HepG2 (cell line): Measurements from ENCODE around the gene MAPK14. TPM values are rescaled to one million over a fixed set of nuclear protein-coding genes. Genes with fewer than 3 reads are reported as not detected.

Experiments
- ATAC-seq: fragments of 200-7000 bp; cut with Tn5 transposase; 3 replicates; pipeline ENCODE4 v1.9.1; 2020; ENCODE audit warnings: mild to moderate bottlenecking, moderate library complexity
- BruUV-seq: library from RNA; stranded (reverse); fragments of 400-500 nt; replicated peaks from 2 replicates; lab custom pipeline; 2021; lab: Mats Ljungman, UMichigan
- CTCF ChIA-PET: fragments of 300-600 bp; formaldehyde crosslinking; extraction: SDS; loops from one replicate; lab custom pipeline; 2021; ENCODE audit warnings: low total read pairs, inconsistent platforms, low intra/inter-chr PET ratio; lab: Yijun Ruan, JAX
- POLR2A ChIA-PET: fragments of 350-600 bp; sonication (Branson Sonifier 250); formaldehyde crosslinking; loops from one replicate; lab custom pipeline; 2020; ENCODE audit warnings: antibody characterized with exemption, inconsistent platforms; lab: Yijun Ruan, JAX
- DNase-seq: peaks from one replicate; pipeline ENCODE4 v3.0.0-alpha.2; 2015; ENCODE audit warnings: low spot score
- FAIRE-seq: peaks from 3 replicates; lab custom pipeline; 2011; peaks lifted over from hg19 to GRCh38; lab: Jason Lieb, UNC
- H2AFZ ChIP-seq: one replicate; pipeline ENCODE4 v1.6.1; 2011; ENCODE audit warnings: low read length, inconsistent platforms
- H3K27ac ChIP-seq: fragments of 300-600 bp; 3 replicates; pipeline ENCODE4 v1.8.0; 2011; ENCODE audit warnings: mixed run types, mild to moderate bottlenecking, mixed read lengths, low read length, inconsistent platforms; ENCODE audit not compliant: insufficient read depth; ENCODE audit errors: extremely low read length
- H3K27me3 ChIP-seq, 2 experiments: fragments of 200-600 bp in 1 of 2; 2 replicates in 1 of 2; 3 replicates in 1 of 2; pipeline versions ENCODE4 v1.6.0 to v1.8.0; 2011; ENCODE audit warnings: low read length in 2 of 2, mild to moderate bottlenecking in 2 of 2, moderate library complexity in 2 of 2, inconsistent platforms in 1 of 2; ENCODE audit not compliant: insufficient read depth in 2 of 2, control insufficient read depth in 1 of 2
- H3K36me3 ChIP-seq, 2 experiments: fragments of 200-600 bp in 1 of 2; replicated peaks in 1 of 2; 2 replicates in 1 of 2; 3 replicates in 1 of 2; pipeline versions ENCODE4 v1.5.1 to v1.8.0; 2011; ENCODE audit warnings: low read length in 2 of 2, inconsistent platforms in 1 of 2; ENCODE audit not compliant: insufficient read depth in 2 of 2, control insufficient read depth in 1 of 2
- H3K4me1 ChIP-seq: 2 replicates; pipeline ENCODE4 v1.5.1; 2012; ENCODE audit warnings: low read length, inconsistent platforms; ENCODE audit not compliant: insufficient read depth
- H3K4me2 ChIP-seq: 2 replicates; pipeline ENCODE4 v1.6.0; 2011; ENCODE audit warnings: low read depth, low read length, inconsistent platforms
- H3K4me3 ChIP-seq, 3 experiments: fragments of 200-600 bp in 1 of 3; sonication (generic), shearing (Covaris generic) in 1 of 3; replicated peaks in 1 of 3; 2 replicates each; pipeline ENCODE4 v1.5.1; 2011 to 2016; ENCODE audit warnings: low read length in 3 of 3, inconsistent platforms in 2 of 3, low read depth in 2 of 3, mild to moderate bottlenecking in 2 of 3, control low read depth in 1 of 3, mixed read lengths in 1 of 3; ENCODE audit not compliant: insufficient read depth in 1 of 3
- H3K79me2 ChIP-seq: one replicate; pipeline ENCODE4 v1.6.1; 2011; ENCODE audit warnings: low read length, inconsistent platforms; ENCODE audit not compliant: insufficient read depth
- H3K9ac ChIP-seq: 2 replicates; pipeline ENCODE4 v1.6.0; 2011; ENCODE audit warnings: mild to moderate bottlenecking, low read depth, low read length, inconsistent platforms; ENCODE audit not compliant: insufficient read depth
- H3K9me3 ChIP-seq: 2 replicates; pipeline ENCODE4 v1.5.1; 2012; ENCODE audit warnings: mild to moderate bottlenecking, low read length
- H4K20me1 ChIP-seq: 2 replicates; pipeline ENCODE4 v1.6.0; 2011; ENCODE audit warnings: inconsistent platforms, mild to moderate bottlenecking, low read length, moderate library complexity; ENCODE audit not compliant: insufficient read depth
- CBX1 ChIP-seq: IDR thresholded peaks from one replicate; pipeline ENCODE4 v1.6.1; 2016; ENCODE audit warnings: antibody characterized with exemption, low read depth
- JUN ChIP-seq: sonication (generic); formaldehyde crosslinking; IDR thresholded peaks from 2 replicates; pipeline ENCODE4 v1.4.0; 2020; ENCODE audit warnings: mild to moderate bottlenecking, missing genetic modification reagents
- NFYC ChIP-seq: IDR thresholded peaks from 2 replicates; pipeline ENCODE4 v1.6.1; 2016; ENCODE audit warnings: missing genetic modification reagents, missing compliant biosample characterization
- PHF5A ChIP-seq: IDR thresholded peaks from one replicate; pipeline ENCODE4 v1.6.1; 2018; ENCODE audit warnings: low read depth, missing genetic modification reagents; ENCODE audit not compliant: unreplicated experiment
- PHF8 ChIP-seq: sonication (generic); formaldehyde crosslinking; IDR thresholded peaks from 2 replicates; pipeline ENCODE4 v1.5.0; 2020; ENCODE audit warnings: missing genetic modification reagents
- RCOR2 ChIP-seq: IDR thresholded peaks from 2 replicates; pipeline ENCODE4 v1.6.1; 2016; ENCODE audit warnings: missing biosample characterization, missing genetic modification reagents
- SP5 ChIP-seq: IDR thresholded peaks from 2 replicates; pipeline ENCODE4 v1.6.1; 2016; ENCODE audit warnings: low read depth, borderline replicate concordance
- TEAD3 ChIP-seq: optimal IDR thresholded peaks from 2 replicates; pipeline ENCODE3; 2016; ENCODE audit warnings: borderline replicate concordance
- ZBTB8A ChIP-seq: sonication (generic); formaldehyde crosslinking; IDR thresholded peaks from 2 replicates; pipeline ENCODE4 v1.4.0; 2020; ENCODE audit warnings: mild to moderate bottlenecking, low read depth, missing genetic modification reagents, borderline replicate concordance
- ZMYM3 ChIP-seq: sonication (generic); formaldehyde crosslinking; IDR thresholded peaks from 2 replicates; pipeline ENCODE4 v1.5.1; 2020; ENCODE audit warnings: mild to moderate bottlenecking, missing genetic modification reagents
- ZNF317 ChIP-seq: sonication (generic); formaldehyde crosslinking; IDR thresholded peaks from 2 replicates; pipeline ENCODE4 v1.5.0; 2020; ENCODE audit warnings: mild to moderate bottlenecking, missing genetic modification reagents
- ZNF329 ChIP-seq: sonication (generic); formaldehyde crosslinking; IDR thresholded peaks from 2 replicates; pipeline ENCODE4 v1.9.0; 2021; ENCODE audit warnings: low read depth, mild to moderate bottlenecking, missing genetic modification reagents
- ZNF367 ChIP-seq: sonication (generic); formaldehyde crosslinking; IDR thresholded peaks from 2 replicates; pipeline ENCODE4 v1.4.0; 2020; ENCODE audit warnings: missing genetic modification reagents, borderline replicate concordance
- ZNF460 ChIP-seq: sonication (generic); formaldehyde crosslinking; IDR thresholded peaks from 2 replicates; pipeline ENCODE4 v1.5.1; 2020; ENCODE audit warnings: missing genetic modification reagents, mild to moderate bottlenecking, borderline replicate concordance
- ZNF816 ChIP-seq: sonication (generic); formaldehyde crosslinking; IDR thresholded peaks from 2 replicates; pipeline ENCODE4 v1.8.0; 2022; ENCODE audit warnings: missing genetic modification reagents, mild to moderate bottlenecking, borderline replicate concordance
- in situ Hi-C: cut with HindIII; loops from 2 replicates; pipeline ENCODE4 v1.10.0; 2017; ENCODE audit warnings: low pct_unique_long_range_greater_than_20kb; ENCODE audit not compliant: extremely low pct_ligation_motif_present
- intact Hi-C: fragments of 100-400 bp; cut with micrococcal nuclease; formaldehyde crosslinking; loops from one replicate; pipeline ENCODE4 v1.10.0; 2022; ENCODE audit not compliant: unreplicated experiment
- polyA plus RNA-seq, 8 experiments: library from polyadenylated mRNA; depleted of rRNA in 3 of 8; stranded (reverse) in 7 of 8; unstranded in 1 of 8; fragments of >200 nt; fragmentation: Illumina TruSeq in 4 of 8; extraction: Trizol in 4 of 8; gene quantifications; 2 replicates each; pipeline versions ENCODE4 v1.2.1 to v1.2.3, GENCODE V29; 2011 to 2016; ENCODE audit warnings: low read depth in 4 of 8, missing spikeins in 1 of 8, mixed read lengths in 1 of 8; ENCODE audit not compliant: insufficient read depth in 1 of 8
- total RNA-seq, 5 experiments: library from RNA; depleted of rRNA; stranded (reverse); fragments of >200 nt; fragmentation: Illumina TruSeq; extraction: Trizol; gene quantifications; 2 replicates each; pipeline ENCODE4 v1.2.3, GENCODE V29; 2016; ENCODE audit warnings: low read depth in 1 of 5
- TF ChIP-seq, protein P1 (sequence below): sonication (generic); formaldehyde crosslinking; IDR thresholded peaks from 2 replicates; pipeline ENCODE4 v1.5.0; 2020; ENCODE audit warnings: mild to moderate bottlenecking, missing genetic modification reagents
- TF ChIP-seq, protein P2 (sequence below): IDR thresholded peaks from 2 replicates; pipeline ENCODE4 v1.6.1; 2016; ENCODE audit warnings: missing genetic modification reagents, missing compliant biosample characterization
- TF ChIP-seq, protein P3 (sequence below): sonication (generic); formaldehyde crosslinking; IDR thresholded peaks from 2 replicates; pipeline ENCODE4 v1.5.0; 2020; ENCODE audit warnings: mild to moderate bottlenecking, missing genetic modification reagents
- TF ChIP-seq, protein P4 (sequence below): sonication (generic); formaldehyde crosslinking; IDR thresholded peaks from 2 replicates; pipeline ENCODE4 v1.4.0; 2020; ENCODE audit warnings: mild to moderate bottlenecking, missing genetic modification reagents

MAPK14 gene
- total and polyA plus RNA-seq, 2 of the 13 experiments (the other 11 are each of a cell fraction or from before 2014, with no cell fraction given): 66.3 to 67.3 TPM

DNA sequence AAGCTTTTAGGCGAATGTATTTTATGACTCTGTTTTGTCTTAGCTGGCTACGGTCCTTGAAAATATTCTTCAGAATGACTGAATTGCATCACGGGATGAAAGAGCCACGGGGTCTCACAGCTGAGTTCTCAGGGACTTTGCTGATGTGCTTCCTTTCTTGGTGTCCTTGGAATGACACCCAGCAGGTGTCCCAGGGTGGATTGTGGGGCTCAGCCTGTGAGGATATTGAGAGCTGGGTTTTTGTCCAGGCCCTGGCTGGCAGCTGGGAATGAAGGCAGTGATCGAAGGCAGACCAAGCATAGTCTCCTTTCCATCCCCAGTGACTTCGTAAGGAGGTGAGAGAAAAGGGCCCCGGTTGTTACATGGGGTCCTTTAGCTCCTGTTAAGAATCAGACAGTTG lies 83.9 kb downstream of the MAPK14 start (continued):
- no peak for TF ChIP-seq PHF5A (CRISPR knock-in tag)
- TF ChIP-seq, protein P1, sequence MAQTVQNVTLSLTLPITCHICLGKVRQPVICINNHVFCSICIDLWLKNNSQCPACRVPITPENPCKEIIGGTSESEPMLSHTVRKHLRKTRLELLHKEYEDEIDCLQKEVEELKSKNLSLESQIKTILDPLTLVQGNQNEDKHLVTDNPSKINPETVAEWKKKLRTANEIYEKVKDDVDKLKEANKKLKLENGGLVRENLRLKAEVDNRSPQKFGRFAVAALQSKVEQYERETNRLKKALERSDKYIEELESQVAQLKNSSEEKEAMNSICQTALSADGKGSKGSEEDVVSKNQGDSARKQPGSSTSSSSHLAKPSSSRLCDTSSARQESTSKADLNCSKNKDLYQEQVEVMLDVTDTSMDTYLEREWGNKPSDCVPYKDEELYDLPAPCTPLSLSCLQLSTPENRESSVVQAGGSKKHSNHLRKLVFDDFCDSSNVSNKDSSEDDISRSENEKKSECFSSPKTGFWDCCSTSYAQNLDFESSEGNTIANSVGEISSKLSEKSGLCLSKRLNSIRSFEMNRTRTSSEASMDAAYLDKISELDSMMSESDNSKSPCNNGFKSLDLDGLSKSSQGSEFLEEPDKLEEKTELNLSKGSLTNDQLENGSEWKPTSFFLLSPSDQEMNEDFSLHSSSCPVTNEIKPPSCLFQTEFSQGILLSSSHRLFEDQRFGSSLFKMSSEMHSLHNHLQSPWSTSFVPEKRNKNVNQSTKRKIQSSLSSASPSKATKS: no peak

DNA sequence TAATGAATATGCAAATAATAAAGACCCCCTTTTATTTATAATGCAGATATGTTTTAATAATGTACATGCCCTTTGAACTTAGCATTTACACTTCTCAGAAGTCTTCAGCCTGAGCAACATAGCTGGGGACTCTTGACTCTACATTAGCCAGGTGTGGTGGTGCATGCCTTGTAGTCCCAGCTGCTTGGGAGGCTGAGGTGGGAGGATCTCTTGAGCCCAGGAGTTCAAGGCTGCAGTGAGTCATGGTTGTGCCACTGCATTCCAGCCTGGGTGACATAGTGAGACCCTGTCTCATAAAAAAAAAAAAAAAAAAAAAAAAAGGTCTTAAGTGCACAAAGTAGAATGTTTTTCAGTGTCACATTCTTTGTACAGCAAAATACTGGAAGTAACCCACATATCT lies 85.4 kb downstream of the MAPK14 start:
- no peak overlapping the region for H3K9ac ChIP-seq
- no peak overlapping the region for H3K4me3 ChIP-seq
- peaks cover 11% of the 10 kb centered on the region for H3K4me1 ChIP-seq
- BruUV-seq: no TSS peak
- peaks cover 12 to 32% of the 10 kb centered on the region in 2 experiments for H3K36me3 ChIP-seq
- intact Hi-C loops (no loop called here), in situ Hi-C loops (no loop called here)
- ChIA-PET CTCF (interaction anchor here (1.2 kb wide), 1 partner anchor 9 kb away, joined by 3 read pairs; no protein-coding TSS in a partner anchor), POLR2A (interaction anchor here (0.8 to 1.2 kb wide), 2 partner anchors 19 to 84 kb away, joined by 4 to 6 read pairs; no protein-coding TSS in a partner anchor)
- H3K27ac ChIP-seq: no peak overlapping the region
- ATAC-seq (peak; percentile 36), FAIRE-seq (no peak), DNase-seq (peak; percentile 51)
- no peaks in the 10 kb centered on the region for H3K9me3 ChIP-seq
- no peaks in the 10 kb centered on the region for H4K20me1 ChIP-seq
- H3K4me2 ChIP-seq: no peak overlapping the region
- H3K79me2 ChIP-seq: no peaks in the 10 kb centered on the region
- no peak overlapping the region for H2AFZ ChIP-seq
- no peaks in the 10 kb centered on the region for H3K27me3 ChIP-seq
- TF ChIP-seq ZNF460 (CRISPR knock-in tag) (peak; percentile 89; the same call in 1 of the 2 replicates), TEAD3 (CRISPR knock-in tag) (peak; percentile 82), CBX1 (no peak), RCOR2 (CRISPR knock-in tag) (0 out of 2 replicates have a peak, but pooled peaks have one; percentile 51), ZNF816 (CRISPR knock-in tag) (no peak), ZMYM3 (CRISPR knock-in tag) (0 out of 2 replicates have a peak, but pooled peaks have one; percentile 25), JUN (0 out of 2 replicates have a peak, but pooled peaks have one; percentile 45), NFYC (CRISPR knock-in tag) (no peak), ZNF329 (CRISPR knock-in tag) (no peak), ZNF317 (no peak), ZBTB8A (CRISPR knock-in tag) (no peak), PHF8 (CRISPR knock-in tag) (no peak), SP5 (CRISPR knock-in tag) (peak; percentile 46; the same call in 1 of the 2 replicates), ZNF367 (CRISPR knock-in tag) (no peak)
- TF ChIP-seq, protein P2, sequence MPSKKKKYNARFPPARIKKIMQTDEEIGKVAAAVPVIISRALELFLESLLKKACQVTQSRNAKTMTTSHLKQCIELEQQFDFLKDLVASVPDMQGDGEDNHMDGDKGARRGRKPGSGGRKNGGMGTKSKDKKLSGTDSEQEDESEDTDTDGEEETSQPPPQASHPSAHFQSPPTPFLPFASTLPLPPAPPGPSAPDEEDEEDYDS (CRISPR knock-in tag): no peak
- TF ChIP-seq, protein P3, sequence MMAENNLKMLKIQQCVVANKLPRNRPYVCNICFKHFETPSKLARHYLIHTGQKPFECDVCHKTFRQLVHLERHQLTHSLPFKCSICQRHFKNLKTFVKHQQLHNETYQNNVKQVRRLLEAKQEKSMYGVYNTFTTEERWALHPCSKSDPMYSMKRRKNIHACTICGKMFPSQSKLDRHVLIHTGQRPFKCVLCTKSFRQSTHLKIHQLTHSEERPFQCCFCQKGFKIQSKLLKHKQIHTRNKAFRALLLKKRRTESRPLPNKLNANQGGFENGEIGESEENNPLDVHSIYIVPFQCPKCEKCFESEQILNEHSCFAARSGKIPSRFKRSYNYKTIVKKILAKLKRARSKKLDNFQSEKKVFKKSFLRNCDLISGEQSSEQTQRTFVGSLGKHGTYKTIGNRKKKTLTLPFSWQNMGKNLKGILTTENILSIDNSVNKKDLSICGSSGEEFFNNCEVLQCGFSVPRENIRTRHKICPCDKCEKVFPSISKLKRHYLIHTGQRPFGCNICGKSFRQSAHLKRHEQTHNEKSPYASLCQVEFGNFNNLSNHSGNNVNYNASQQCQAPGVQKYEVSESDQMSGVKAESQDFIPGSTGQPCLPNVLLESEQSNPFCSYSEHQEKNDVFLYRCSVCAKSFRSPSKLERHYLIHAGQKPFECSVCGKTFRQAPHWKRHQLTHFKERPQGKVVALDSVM (CRISPR knock-in tag): peak; percentile 86
- TF ChIP-seq, protein P4, sequence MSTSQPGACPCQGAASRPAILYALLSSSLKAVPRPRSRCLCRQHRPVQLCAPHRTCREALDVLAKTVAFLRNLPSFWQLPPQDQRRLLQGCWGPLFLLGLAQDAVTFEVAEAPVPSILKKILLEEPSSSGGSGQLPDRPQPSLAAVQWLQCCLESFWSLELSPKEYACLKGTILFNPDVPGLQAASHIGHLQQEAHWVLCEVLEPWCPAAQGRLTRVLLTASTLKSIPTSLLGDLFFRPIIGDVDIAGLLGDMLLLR (CRISPR knock-in tag): no peak
